ENCODE data around the gene SEPTIN6.
"Not testable (repeated sequence)": the region's sequence is repeated elsewhere in the genome, so short reads cannot be mapped to it uniquely, and the experiment has no call there.

SEPTIN6 gene

GRCh38 chrX:119690921-119691716 is 1.8 kb downstream of the SEPTIN6 start:
- DNase-seq = peak; percentile 74

DNA sequence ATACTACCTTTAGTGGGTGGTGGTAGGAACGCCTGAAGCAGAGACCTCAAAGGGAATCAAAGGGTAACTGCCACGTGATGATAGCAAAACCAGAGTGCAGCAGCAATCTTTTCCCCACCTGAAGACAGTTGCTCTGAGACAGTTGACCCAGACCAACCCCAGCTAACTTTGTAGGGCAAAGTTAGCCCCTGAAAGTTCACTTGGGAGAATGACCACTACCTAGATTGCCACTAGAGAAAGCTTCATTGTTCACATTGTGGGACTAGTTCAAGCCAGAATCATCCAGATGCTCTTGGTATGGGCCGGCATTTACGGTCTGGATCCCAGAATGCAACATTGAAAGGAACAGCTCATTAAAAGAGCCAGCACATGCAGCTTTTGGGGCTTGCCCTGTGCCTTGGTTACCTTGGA is 4.1 kb downstream of the SEPTIN6 start:
- peak; percentile 45 for DNase-seq

DNA sequence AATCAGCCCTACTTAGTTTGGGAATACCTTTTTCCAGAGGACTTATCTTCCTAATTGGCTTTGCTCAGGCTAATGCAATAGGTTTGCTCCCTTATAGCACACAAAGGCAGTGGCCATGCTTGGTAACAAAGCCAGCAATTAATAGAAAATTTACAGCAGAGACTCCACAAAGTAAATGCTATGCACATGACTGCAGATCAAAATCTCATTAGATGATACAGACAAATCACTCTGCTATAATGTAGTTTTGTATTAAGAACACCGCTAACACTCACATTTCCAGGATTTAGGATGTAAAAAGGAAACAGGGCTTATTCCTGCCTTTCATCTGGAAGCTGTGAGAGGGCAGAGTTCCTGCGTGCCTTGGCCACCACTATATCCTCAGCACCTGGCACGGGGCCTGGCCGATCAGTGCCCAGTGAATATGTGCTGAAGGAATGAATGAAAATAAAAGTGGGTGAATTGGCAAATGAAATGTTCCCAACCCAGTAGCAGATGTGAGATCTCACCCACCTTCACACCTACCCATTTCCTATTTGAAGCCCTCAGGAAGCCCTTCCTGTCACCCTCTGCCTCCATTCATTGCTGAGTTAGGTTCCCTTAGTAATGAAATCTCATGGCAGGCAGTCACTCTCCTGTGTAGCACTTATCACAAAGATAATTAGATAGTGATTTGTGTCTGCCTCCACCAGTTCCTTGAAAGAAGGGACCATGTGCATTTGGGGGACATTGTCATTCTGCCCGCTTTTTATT is 5.1 kb downstream of the SEPTIN6 start:
- no peak for DNase-seq

DNA sequence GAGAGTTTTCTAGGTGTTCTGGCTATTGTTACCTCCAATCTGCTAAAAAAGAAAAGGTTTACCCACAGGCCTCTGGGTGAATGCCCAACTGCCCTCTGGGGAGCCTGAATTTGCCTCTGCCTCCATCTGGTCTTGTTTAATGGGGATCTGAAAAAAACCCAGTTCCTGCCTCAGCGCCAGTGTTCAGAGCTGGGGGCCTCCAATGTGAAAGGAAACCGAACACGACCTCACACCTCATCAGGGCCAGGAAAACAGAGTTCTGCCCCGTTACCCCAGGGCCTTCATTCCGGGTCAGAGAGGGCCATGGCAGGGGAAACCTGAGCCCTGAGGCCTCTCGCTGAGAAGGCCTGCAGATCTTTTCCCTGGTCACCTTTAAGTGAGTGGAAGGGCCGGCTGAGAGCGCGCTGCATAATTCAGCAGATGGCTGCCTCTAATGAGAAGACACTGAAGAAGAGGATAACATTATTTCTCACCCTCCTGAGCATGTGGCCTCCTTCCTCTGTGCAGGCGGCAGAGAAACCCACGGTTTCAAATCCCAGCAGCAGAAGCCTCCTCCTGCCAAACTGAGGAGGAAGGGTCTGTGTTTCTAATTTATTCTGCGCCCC is 6.8 kb downstream of the SEPTIN6 start:
- DNase-seq = no peak

DNA sequence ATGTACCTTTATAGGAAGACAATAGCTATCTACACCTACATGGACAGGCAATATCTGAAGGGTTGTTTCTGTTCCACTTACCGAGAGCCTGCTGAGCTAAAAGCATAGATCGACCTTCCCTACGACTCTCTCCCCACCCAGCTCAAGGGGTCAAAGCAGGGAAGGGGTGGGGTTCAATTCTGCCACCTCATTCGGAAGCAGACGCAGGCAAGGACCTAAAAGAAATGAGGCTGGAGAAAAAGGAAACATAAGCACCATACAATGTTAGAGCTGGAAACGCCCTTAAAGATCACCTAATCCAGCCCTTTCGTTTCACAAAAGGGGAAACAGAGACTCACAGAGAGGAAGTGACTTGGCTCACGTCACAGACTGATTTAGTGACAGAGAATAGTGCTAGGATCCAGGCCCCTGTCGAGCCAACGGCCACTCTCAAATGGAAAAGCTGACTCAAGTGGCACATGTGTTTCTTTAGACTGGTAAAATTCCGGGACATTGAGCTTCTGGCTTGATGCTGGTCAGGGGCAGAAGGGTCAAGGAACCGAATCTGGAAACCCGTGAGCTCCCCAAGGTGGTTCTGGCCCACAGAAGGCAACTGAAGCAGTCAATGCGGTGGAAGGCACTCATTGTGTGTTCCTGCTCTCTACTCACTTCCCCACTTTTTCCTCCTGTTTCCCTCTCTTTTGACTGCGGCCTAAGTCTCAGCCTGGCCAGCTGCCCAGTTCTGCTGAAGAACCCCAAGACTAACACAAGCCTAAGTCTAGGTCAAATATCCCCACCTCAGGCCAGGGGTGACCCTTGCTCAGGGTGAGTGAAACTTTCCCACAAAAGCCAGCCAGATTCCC is 7.5 kb downstream of the SEPTIN6 start:
- DNase-seq = peak; percentile 51

GRCh38 chrX:119684916-119685224 is 8.1 kb downstream of the SEPTIN6 start:
- DNase-seq = no peak

DNA sequence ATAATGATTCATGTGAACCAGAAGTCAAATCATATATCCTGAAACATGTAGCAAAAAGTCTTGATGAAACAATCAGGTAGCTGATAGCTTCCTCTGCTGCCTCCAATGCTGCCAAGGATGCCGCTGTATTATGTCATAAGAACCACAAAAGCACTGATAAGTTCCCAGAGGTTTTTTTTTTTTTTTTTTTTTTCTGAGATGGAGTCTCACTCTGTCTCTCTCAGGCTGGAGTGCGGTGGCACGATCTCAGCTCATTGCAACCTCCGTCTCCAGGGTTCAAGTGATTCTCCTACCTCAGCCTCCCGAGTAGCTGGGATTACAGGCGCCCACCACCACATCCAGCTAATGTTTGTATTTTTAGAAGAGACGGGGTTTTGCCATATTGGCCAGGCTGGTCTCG is 8.7 kb downstream of the SEPTIN6 start:
- DNase-seq = not testable (repeated sequence)

GRCh38 chrX:119682019-119682989 is 10.7 kb downstream of the SEPTIN6 start:
- no peak for DNase-seq

DNA sequence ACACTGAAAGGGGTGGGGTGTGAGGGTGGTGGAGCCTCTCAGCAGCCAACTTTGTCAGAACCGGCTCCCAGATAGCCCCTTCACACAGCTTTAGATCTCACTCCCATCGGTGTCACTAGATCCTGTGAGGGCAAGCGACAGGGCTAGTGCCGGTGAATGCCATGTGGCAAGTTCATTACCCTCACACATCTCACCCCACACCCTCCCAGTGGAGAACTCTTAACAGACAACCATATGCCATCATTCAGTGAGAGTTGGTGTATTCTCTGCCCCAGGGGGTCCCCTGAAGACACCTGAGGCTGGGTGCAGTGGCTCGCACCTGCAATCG is 15.3 kb downstream of the SEPTIN6 start:
- DNase-seq = no peak

DNA sequence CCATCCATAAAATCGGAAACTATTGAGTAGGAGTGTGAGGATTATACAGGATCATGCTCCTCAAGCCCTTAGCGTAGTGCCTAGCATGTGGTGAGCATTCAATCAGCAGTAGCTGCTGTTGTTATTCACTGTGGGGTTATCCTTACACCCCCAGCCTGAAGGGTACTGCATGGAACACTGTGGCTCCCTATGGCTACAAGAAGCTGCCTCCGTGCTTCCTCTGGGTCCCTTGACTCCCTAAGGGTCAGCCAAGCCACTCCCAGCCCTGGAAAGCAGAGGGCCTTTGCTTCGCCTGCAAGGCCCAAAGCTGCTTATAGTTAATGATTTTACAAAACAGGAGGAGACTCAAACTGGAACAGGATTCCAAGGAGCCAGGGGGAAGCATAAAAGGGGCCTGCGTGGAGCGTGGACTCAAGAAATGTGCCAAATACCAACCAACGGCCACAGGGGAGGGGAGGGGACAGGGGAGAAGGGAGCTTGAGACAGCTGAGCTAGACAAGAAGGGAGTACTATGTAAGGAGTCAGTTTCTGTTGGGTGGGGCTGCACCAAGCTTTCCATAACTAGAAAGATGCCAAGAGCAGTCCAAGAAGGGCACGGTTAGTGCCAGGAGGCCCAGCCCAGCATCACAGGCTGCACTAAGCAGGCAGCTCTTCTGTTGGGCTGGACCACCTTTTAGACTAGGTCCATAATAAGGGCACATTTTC is 15.9 kb downstream of the SEPTIN6 start:
- DNase-seq = no peak

GRCh38 chrX:119673336-119673735 is 19.6 kb downstream of the SEPTIN6 start:
- DNase-seq = no peak

DNA sequence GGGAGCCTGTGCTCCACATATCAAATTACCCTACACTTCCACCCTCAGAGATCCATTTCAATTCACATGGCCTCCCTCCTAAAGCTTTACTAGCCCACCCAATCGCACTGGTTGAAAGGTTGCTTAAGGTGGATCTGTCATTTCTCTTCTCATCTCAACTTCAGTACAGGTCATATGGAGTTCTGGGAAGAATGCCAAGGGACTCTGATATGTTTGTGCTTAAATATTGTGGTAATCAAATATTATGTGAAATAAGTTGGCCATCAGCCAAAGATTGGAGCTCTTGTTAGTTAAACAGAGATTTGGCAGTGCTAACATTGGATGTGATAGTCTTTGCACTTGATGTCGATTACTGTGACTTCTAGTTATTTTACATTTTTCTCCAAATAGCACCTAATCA is 20.5 kb downstream of the SEPTIN6 start:
- DNase-seq = no peak

GRCh38 chrX:119669424-119670037 is 23.4 kb downstream of the SEPTIN6 start:
- no peak for DNase-seq

DNA sequence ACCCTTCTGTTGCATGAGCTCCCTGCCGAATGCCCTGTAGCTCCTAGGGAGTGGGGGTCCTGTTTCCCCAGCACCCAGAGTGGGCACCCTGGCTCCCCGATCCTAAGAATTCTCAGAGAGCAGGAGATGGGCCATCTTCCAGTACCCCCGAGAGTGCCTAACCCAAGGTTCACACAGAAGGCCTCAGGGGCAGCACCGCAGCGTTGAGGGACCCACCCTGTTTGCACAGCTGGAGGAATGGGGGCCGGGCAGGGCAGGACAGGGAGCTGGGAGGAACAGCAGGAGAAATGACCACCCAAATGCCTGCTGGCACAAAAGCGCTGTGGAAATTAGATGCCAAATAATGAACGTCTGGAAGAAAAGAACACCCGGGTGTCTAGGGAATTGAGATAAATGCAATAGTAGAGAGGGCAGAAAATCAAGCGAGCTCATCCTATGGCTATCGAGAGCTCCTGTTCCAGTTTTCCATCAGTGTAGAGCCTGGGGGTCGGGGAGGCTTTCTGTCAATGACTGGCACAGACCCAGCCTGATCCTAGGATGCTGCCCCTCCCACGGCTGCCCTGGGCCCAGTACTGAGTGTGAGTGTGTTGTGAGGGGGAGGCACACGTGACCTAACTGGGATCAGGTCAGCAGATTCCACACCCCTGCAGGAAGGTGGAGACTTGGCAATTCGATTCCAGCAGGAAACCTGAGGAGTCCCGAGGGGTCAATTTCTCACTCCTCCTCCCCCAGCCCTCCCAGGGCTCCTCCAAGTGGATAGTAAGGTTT is 25.7 kb downstream of the SEPTIN6 start:
- no peak for DNase-seq

GRCh38 chrX:119664877-119665276 is 28.1 kb downstream of the SEPTIN6 start:
- not testable (repeated sequence) for DNase-seq

GRCh38 chrX:119661486-119661885 is 31.5 kb downstream of the SEPTIN6 start:
- DNase-seq = no peak

GRCh38 chrX:119659522-119659921 is 33.4 kb downstream of the SEPTIN6 start:
- DNase-seq = no peak

GRCh38 chrX:119655125-119655524 is 37.8 kb downstream of the SEPTIN6 start:
- peak; percentile 79 for DNase-seq

- DNase-seq = peak; percentile 25
These were observed 38.8 kb downstream of the SEPTIN6 start for GRCh38 chrX:119654112-119654531.

DNA sequence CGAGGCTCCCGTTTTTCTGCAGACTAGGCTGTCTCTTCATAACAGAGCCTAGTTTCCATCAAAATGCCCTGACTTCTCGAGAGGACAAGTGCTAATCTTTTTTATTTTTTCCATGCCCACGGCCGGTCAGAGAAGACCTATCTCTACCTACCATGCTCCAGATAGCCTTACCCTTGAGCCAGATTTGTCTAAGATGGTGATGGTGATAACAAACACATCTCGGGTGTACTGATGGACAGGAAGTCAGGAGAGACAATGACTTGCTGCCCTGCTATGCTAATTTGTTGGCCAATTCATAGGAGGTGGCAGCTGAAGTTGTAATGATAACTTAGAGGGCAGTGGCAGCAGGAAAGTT is 44.6 kb downstream of the SEPTIN6 start:
- no peak for DNase-seq

All from stimulated activated CD4-positive, alpha-beta T cell treated with anti-CD3 and anti-CD28 coated beads, Interleukin-4, amount 100 ng/mL, for 24 hours (primary cell).